GM21576 (cell line): ENCODE results near the gene MAP3K7CL.
A peak's percentile ranks its signal among the peaks of the same experiment; 100 is the strongest.

Experiments used
- ATAC-seq: cut with Tn5 transposase; IDR thresholded peaks from one replicate; pipeline ENCODE4 v1.9.1; 2021; ENCODE audit warnings: mild to moderate bottlenecking, moderate library complexity; ENCODE audit not compliant: unreplicated experiment

The MAP3K7CL gene

GRCh38 chr21:29193901-29194300 is 63.5 kb downstream of the MAP3K7CL start:
- no peak for ATAC-seq

GRCh38 chr21:29194342-29194741 is 63.9 kb downstream of the MAP3K7CL start:
- no peak for ATAC-seq

GRCh38 chr21:29194847-29195246 is 64.4 kb downstream of the MAP3K7CL start:
- ATAC-seq: no peak

GRCh38 chr21:29195981-29196669 is 65.7 kb downstream of the MAP3K7CL start:
- peak; percentile 96 for ATAC-seq

- no peak for ATAC-seq
Observed at GRCh38 chr21:29196670-29197191, 66.3 kb downstream of the MAP3K7CL start.

- no peak for ATAC-seq
Observed at GRCh38 chr21:29201186-29201585, 70.7 kb downstream of the MAP3K7CL start.

GRCh38 chr21:29205009-29205408 is 74.6 kb downstream of the MAP3K7CL start:
- ATAC-seq: no peak

- no peak for ATAC-seq
Observed at GRCh38 chr21:29205988-29206387, 75.5 kb downstream of the MAP3K7CL start.

- ATAC-seq: no peak
Observed at GRCh38 chr21:29206445-29206844, 76.0 kb downstream of the MAP3K7CL start.

GRCh38 chr21:29207201-29207600 is 76.8 kb downstream of the MAP3K7CL start:
- no peak for ATAC-seq

GRCh38 chr21:29208044-29208681 is 77.7 kb downstream of the MAP3K7CL start:
- ATAC-seq: no peak

GRCh38 chr21:29208682-29209059 is 78.2 kb downstream of the MAP3K7CL start:
- ATAC-seq: no peak

GRCh38 chr21:29209696-29210095 is 79.3 kb downstream of the MAP3K7CL start:
- ATAC-seq: no peak

- ATAC-seq: no peak
Observed at GRCh38 chr21:29211205-29211604, 80.8 kb downstream of the MAP3K7CL start.

- no peak for ATAC-seq
Observed at GRCh38 chr21:29212446-29212845, 82.0 kb downstream of the MAP3K7CL start.

GRCh38 chr21:29213513-29214385 is 83.3 kb downstream of the MAP3K7CL start:
- ATAC-seq: no peak

- no peak for ATAC-seq
Observed at GRCh38 chr21:29215709-29216108, 85.3 kb downstream of the MAP3K7CL start.

- ATAC-seq: no peak
Observed at GRCh38 chr21:29217818-29218291, 87.4 kb downstream of the MAP3K7CL start.

- ATAC-seq: no peak
Observed at GRCh38 chr21:29218749-29219148, 88.3 kb downstream of the MAP3K7CL start.

GRCh38 chr21:29219165-29219770 is 88.8 kb downstream of the MAP3K7CL start:
- no peak for ATAC-seq

GRCh38 chr21:29221253-29221744 is 90.9 kb downstream of the MAP3K7CL start:
- no peak for ATAC-seq
